ENCODE data around the gene MAPKAPK2.

The MAPKAPK2 gene

DNA sequence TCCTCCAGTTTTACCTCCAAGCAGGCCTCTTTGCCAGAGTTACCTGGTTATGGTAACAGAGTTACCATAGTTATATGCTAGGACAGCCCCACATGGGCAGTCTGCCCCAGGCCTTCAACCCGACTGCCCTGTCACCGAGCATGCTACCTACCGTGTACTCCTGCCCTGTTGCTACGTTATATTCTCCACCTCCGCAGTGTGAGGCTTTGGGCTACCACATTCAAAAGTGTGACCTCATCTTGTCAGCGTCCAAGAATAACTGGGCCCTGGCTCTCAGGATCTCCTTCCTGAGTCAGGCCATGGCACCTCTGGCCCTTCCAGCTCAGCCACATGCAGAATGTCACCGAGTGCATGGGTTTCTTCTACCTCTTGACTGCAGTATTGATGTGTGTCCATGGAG, 8.9 kb downstream of the MAPKAPK2 start:
- Histone ChIP-seq H3K9me3 (ENCODE audit: control insufficient read depth in 2 of 2, low read length in 2 of 2) (no peaks in the 10 kb centered on the region), H3K27ac (ENCODE audit: low read length) (peak overlapping the region; percentile 85)

DNA sequence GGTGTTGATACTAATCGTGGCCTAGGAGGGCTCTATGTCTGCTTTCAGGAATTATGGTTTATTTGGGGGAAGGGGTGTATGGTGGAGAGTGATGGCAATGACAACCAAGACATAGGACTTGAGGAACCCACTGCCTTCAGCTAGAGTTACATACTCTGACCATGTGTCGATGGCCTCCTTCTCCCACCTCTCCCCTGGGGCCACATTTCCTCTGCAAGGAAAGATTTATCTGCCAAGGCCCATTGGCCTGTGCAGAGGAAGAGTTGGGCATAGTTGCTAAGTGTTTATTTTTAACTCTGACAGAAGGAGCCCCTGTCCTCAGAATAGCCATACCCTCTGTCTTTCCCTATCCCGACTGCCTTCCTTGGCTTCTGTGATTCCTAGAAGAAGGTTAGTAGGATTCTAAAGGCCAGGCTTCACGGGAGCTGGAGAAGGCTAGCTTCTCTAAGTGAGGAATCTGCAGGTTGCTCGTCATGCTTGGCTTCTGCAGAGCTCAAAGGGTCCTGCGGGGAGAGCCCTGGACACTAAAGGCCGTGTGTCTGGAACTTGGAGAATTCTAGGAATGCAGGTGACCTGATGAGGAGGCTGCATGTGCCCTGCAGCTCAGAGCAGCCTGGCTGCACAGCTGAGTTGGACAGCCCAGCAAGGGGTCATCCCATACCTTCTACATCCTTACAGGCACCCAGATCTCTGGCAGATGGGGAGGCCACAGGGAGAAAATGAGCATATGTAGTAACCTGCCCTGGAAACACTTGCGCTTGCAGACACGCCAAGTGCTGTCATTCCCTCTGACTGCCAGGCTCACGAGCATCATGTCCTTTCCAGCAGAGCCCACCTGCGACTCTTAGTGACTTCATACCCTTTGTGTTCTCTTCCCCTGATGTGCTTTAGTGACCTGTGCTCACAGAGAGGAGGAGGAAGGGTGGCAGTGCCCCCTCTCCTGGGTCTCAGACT, 9.7 kb downstream of the MAPKAPK2 start:
- Histone ChIP-seq H3K36me3 (ENCODE audit: control insufficient read depth in 2 of 2, insufficient read depth in 2 of 2, low read length in 2 of 2) (peaks cover 0 to 2% of the 10 kb centered on the region in 2 donors), H3K4me3 (ENCODE audit: low read length in 2 of 2) (peak overlapping the region; percentile 45 to 69), H3K27ac (ENCODE audit: low read length) (peak overlapping the region; percentile 85)

More for the DNA sequence above, 8.9 kb downstream of the MAPKAPK2 start:
- Histone ChIP-seq H3K4me1 (ENCODE audit: control insufficient read depth, insufficient read depth, low read length) (peaks cover 90% of the 10 kb centered on the region), H3K4me3 (ENCODE audit: low read length in 2 of 2) (peak overlapping the region; percentile 45 to 69), H3K9ac (ENCODE audit: low read length in 2 of 2) (peak overlapping the region; percentile 36 to 74), H3K27me3 (ENCODE audit: control insufficient read depth in 1 of 2, insufficient read depth in 2 of 2, low read length in 2 of 2) (no peaks in the 10 kb centered on the region), H3K36me3 (ENCODE audit: control insufficient read depth in 2 of 2, insufficient read depth in 2 of 2, low read length in 2 of 2) (peaks cover 0 to 2% of the 10 kb centered on the region in 2 donors)

DNA sequence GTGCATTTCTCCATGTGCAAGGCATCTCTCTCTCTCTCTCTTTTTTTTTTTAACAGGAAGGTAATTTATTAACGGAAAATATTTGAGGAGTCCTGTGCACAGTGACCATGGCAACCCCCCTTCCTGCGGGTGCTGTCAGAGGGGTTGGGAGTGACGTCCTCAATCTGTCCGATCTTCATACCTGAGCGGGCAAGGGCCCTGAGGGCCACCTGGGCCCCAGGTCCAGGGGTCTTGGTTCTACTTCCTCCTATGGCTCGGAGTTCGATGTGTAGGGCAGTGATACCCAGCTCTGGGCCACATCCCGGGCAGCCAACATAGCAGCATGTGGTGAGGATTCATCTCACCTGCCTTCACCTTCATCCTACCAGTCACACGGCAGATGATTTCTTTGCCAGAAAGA, 11.0 kb downstream of the MAPKAPK2 start:
- Histone ChIP-seq H3K36me3 (ENCODE audit: control insufficient read depth in 2 of 2, insufficient read depth in 2 of 2, low read length in 2 of 2) (peaks cover 0 to 2% of the 10 kb centered on the region in 2 donors), H3K27ac (ENCODE audit: low read length) (no peak overlapping the region), H3K27me3 (ENCODE audit: control insufficient read depth in 1 of 2, insufficient read depth in 2 of 2, low read length in 2 of 2) (no peaks in the 10 kb centered on the region), H3K4me3 (ENCODE audit: low read length in 2 of 2) (no peak overlapping the region), H3K9ac (ENCODE audit: low read length in 2 of 2) (no peak overlapping the region), H3K4me1 (ENCODE audit: control insufficient read depth, insufficient read depth, low read length) (peaks cover 83% of the 10 kb centered on the region), H3K9me3 (ENCODE audit: control insufficient read depth in 2 of 2, low read length in 2 of 2) (no peaks in the 10 kb centered on the region)

More for the DNA sequence above, 9.7 kb downstream of the MAPKAPK2 start:
- Histone ChIP-seq H3K4me1 (ENCODE audit: control insufficient read depth, insufficient read depth, low read length) (peaks cover 86% of the 10 kb centered on the region), H3K9ac (ENCODE audit: low read length in 2 of 2) (peak overlapping the region in 1 of 2 donors; percentile 29), H3K27me3 (ENCODE audit: control insufficient read depth in 1 of 2, insufficient read depth in 2 of 2, low read length in 2 of 2) (no peaks in the 10 kb centered on the region), H3K9me3 (ENCODE audit: control insufficient read depth in 2 of 2, low read length in 2 of 2) (no peaks in the 10 kb centered on the region)

DNA sequence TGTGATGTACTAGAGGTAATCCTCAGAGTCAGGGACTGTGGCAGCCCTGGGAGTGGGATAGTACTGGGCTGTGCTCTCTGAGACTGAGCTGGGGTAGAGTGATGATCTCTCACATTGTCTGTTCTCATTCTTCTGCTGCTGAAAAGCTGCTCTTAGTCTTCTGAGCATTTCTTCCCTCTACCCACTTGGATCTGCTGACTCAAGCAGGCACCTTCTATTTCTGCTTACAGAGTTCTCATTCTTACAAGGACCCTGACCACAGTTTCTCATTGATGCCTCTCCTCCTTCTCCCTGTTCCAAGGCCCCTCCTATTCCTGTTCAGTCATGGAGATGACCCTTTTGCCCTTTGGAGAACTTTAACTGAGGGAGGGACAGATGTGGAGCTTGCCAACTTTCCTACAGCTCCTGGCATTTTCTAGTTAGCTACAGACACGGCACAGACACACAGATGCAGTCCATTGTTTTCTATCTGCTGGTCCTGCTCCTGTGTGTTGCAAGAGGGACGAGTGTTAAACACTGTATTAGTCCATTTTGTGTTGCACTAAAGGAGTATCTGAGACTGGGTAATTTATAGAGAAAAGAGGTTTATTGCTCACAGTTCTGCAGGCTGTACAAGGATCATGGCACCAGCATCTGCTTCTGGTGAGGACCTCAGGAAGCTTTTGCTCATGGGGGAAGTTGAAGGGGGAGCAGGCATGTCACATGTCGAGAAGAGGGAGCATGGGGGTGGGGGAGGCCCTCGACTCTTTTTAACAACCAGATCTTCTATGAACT, 12.3 kb downstream of the MAPKAPK2 start:
- H3K27ac ChIP-seq (ENCODE audit: low read length): peak overlapping the region; percentile 24
- no peaks in the 10 kb centered on the region for H3K9me3 ChIP-seq (ENCODE audit: control insufficient read depth in 2 of 2, low read length in 2 of 2)
- peaks cover 75% of the 10 kb centered on the region for H3K4me1 ChIP-seq (ENCODE audit: control insufficient read depth, insufficient read depth, low read length)
- peaks cover 0 to 2% of the 10 kb centered on the region in 2 donors for H3K36me3 ChIP-seq (ENCODE audit: control insufficient read depth in 2 of 2, insufficient read depth in 2 of 2, low read length in 2 of 2)
- H3K4me3 ChIP-seq (ENCODE audit: low read length in 2 of 2): peak overlapping the region in 1 of 2 donors; percentile 29
- peak overlapping the region in 1 of 2 donors; percentile 13 for H3K9ac ChIP-seq (ENCODE audit: low read length in 2 of 2)
- H3K27me3 ChIP-seq (ENCODE audit: control insufficient read depth in 1 of 2, insufficient read depth in 2 of 2, low read length in 2 of 2): no peaks in the 10 kb centered on the region

DNA sequence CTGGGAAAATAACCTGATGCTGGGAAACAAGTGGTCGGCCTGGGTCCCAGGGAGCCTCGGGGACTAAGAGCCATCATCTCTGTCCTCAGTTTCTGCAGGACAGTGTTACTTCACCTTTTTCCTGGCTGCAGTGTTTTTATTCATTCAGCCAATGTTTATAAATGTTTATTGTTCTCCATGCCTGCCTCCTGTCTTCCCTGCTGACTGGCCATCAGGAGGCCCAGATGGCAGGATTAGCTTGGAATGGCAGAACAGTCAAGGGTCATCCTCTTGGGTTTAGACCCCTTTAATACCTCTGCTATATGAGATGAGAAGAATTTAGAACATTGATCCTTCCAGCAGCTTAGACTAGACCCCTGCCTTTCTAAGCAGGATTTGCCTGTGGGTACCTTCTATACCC, 13.3 kb downstream of the MAPKAPK2 start:
- Histone ChIP-seq H3K4me3 (ENCODE audit: low read length in 2 of 2) (no peak overlapping the region), H3K27me3 (ENCODE audit: control insufficient read depth in 1 of 2, insufficient read depth in 2 of 2, low read length in 2 of 2) (no peaks in the 10 kb centered on the region), H3K36me3 (ENCODE audit: control insufficient read depth in 2 of 2, insufficient read depth in 2 of 2, low read length in 2 of 2) (peaks cover 0 to 2% of the 10 kb centered on the region in 2 donors), H3K27ac (ENCODE audit: low read length) (no peak overlapping the region), H3K4me1 (ENCODE audit: control insufficient read depth, insufficient read depth, low read length) (peaks cover 71% of the 10 kb centered on the region), H3K9ac (ENCODE audit: low read length in 2 of 2) (no peak overlapping the region), H3K9me3 (ENCODE audit: control insufficient read depth in 2 of 2, low read length in 2 of 2) (no peaks in the 10 kb centered on the region)

DNA sequence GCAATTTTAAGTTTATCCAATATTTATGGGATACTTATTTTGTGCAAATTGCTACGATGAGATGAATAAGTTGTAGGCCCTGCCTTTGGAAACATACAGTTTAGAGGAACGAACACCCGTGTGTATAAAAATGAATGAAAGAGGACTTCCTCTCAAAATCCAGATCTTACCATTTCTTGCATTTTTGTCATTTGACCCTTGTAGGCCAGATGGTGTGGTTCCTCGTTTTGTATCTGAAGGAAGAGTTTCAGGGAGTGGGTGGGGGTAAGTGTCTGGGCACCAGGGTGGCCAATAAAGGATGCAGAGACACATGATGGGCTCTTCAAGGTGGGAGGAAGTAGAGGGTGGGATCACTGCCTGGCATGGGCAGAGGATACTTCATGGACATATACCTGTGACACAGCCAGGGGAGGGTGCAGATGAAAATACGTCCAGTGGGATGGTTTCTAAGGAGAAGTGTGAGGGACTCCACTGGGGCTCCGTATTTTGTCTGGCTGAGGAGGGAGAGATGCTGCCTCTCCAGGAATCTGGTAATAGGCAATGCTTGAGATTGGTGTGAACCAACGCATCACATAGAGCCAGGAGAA, 14.4 kb downstream of the MAPKAPK2 start:
- Histone ChIP-seq H3K9me3 (ENCODE audit: control insufficient read depth in 2 of 2, low read length in 2 of 2) (no peaks in the 10 kb centered on the region), H3K27ac (ENCODE audit: low read length) (no peak overlapping the region), H3K9ac (ENCODE audit: low read length in 2 of 2) (no peak overlapping the region), H3K4me1 (ENCODE audit: control insufficient read depth, insufficient read depth, low read length) (peaks cover 60% of the 10 kb centered on the region), H3K27me3 (ENCODE audit: control insufficient read depth in 1 of 2, insufficient read depth in 2 of 2, low read length in 2 of 2) (no peaks in the 10 kb centered on the region), H3K4me3 (ENCODE audit: low read length in 2 of 2) (no peak overlapping the region), H3K36me3 (ENCODE audit: control insufficient read depth in 2 of 2, insufficient read depth in 2 of 2, low read length in 2 of 2) (peaks cover 0 to 2% of the 10 kb centered on the region in 2 donors)

DNA sequence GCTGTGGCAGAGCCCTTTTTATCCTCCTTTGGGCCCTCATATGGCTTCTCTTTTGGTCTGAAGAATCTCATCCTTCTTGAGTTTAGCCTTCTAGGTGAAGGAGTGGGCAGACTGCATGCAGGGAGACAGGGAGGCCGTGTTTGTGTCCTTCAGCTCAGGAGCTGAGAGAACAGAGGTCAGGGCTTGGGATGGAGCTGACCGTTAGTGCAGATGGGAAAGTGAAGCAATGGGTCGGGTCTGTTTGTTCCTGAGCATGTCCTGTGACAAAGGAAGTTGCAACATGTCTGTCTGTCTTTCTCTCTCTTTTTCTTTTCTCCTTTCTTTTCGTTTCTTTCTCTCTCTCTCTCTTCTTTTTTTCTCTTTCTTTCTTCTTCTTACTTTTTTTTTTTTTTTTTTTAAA, 14.9 kb downstream of the MAPKAPK2 start:
- Histone ChIP-seq H3K27me3 (ENCODE audit: control insufficient read depth in 1 of 2, insufficient read depth in 2 of 2, low read length in 2 of 2) (no peaks in the 10 kb centered on the region), H3K27ac (ENCODE audit: low read length) (no peak overlapping the region), H3K36me3 (ENCODE audit: control insufficient read depth in 2 of 2, insufficient read depth in 2 of 2, low read length in 2 of 2) (peaks cover 0 to 2% of the 10 kb centered on the region in 2 donors), H3K4me1 (ENCODE audit: control insufficient read depth, insufficient read depth, low read length) (peaks cover 58% of the 10 kb centered on the region), H3K9me3 (ENCODE audit: control insufficient read depth in 2 of 2, low read length in 2 of 2) (no peaks in the 10 kb centered on the region), H3K9ac (ENCODE audit: low read length in 2 of 2) (no peak overlapping the region), H3K4me3 (ENCODE audit: low read length in 2 of 2) (no peak overlapping the region)

DNA sequence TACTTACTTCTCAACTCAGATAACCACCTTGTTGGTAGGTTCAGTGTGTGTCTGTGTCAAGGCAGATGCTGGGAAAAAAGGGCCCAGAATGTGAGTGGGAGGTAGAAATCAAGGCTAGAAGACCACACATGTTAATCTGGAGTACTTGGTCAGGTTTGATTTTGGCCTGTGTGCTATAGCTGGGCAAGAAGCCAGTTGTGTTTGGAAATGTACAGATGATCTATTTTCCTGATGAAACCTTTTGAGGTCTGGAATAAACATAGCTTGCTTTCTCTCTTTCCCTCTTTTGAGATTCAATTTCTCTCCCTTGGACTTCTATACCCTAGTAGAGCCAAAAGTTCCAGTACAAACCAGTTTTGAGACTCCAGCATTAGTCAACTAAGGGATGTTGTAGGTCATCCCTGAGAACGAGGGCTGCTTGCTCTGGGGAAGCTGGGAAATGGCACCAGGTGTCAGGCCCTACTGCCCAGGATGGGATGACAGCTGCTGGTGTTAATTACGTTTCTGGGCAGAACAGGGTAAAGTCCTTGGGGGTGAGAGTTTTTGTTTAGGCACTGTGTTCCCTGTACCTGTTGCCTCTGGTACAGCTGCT, 15.8 kb downstream of the MAPKAPK2 start:
- Histone ChIP-seq H3K9ac (ENCODE audit: low read length in 2 of 2) (no peak overlapping the region), H3K4me1 (ENCODE audit: control insufficient read depth, insufficient read depth, low read length) (peaks cover 58% of the 10 kb centered on the region), H3K27ac (ENCODE audit: low read length) (peak overlapping the region; percentile 41), H3K36me3 (ENCODE audit: control insufficient read depth in 2 of 2, insufficient read depth in 2 of 2, low read length in 2 of 2) (peaks cover 0 to 2% of the 10 kb centered on the region in 2 donors), H3K27me3 (ENCODE audit: control insufficient read depth in 1 of 2, insufficient read depth in 2 of 2, low read length in 2 of 2) (no peaks in the 10 kb centered on the region), H3K4me3 (ENCODE audit: low read length in 2 of 2) (no peak overlapping the region), H3K9me3 (ENCODE audit: control insufficient read depth in 2 of 2, low read length in 2 of 2) (no peaks in the 10 kb centered on the region)

DNA sequence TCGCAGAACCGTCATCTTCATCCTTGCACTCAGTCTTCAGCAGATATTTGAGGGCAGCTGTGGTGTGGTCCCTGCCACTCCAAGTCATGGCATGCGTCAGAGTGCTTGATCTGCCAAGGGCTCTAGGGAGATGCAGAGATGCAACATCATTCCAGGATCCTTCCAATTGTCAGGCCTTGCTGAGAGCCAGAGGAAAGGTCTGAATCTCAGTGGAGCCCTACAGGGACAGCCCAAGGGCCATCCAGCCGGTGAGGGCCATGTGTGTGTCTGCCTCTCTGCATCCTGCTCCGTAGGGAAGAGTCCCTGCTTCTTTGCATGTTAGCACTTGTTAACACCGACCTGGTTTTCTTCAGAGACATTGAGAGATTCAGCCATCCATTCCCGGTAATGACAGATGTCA, 17.6 kb downstream of the MAPKAPK2 start:
- no peaks in the 10 kb centered on the region for H3K9me3 ChIP-seq (ENCODE audit: control insufficient read depth in 2 of 2, low read length in 2 of 2)
- no peak overlapping the region for H3K4me3 ChIP-seq (ENCODE audit: low read length in 2 of 2)
- H3K4me1 ChIP-seq (ENCODE audit: control insufficient read depth, insufficient read depth, low read length): peaks cover 63% of the 10 kb centered on the region
- no peaks in the 10 kb centered on the region for H3K36me3 ChIP-seq (ENCODE audit: control insufficient read depth in 2 of 2, insufficient read depth in 2 of 2, low read length in 2 of 2)
- H3K9ac ChIP-seq (ENCODE audit: low read length in 2 of 2): no peak overlapping the region
- no peak overlapping the region for H3K27ac ChIP-seq (ENCODE audit: low read length)
- H3K27me3 ChIP-seq (ENCODE audit: control insufficient read depth in 1 of 2, insufficient read depth in 2 of 2, low read length in 2 of 2): no peaks in the 10 kb centered on the region

DNA sequence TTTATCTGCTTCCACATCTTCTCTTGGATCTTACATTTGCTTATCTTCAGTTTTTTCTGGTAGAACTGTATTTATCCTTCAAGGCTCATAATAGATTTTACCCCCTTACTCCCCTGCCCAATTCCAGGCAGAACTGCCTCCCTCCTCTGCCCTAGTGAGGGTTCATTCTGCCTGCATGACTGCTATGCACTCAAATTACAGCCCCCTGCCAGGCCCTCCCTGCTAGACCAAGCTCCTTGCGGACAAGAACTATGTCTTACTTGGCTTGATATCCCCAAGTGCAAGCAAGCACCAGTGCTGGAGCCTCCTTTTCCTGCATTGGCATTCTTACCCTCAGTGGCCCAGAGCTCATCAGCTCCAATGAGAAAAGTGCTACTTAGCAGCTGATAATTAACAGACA, 18.1 kb downstream of the MAPKAPK2 start:
- Histone ChIP-seq H3K27me3 (ENCODE audit: control insufficient read depth in 1 of 2, insufficient read depth in 2 of 2, low read length in 2 of 2) (no peaks in the 10 kb centered on the region), H3K4me1 (ENCODE audit: control insufficient read depth, insufficient read depth, low read length) (peaks cover 63% of the 10 kb centered on the region), H3K9me3 (ENCODE audit: control insufficient read depth in 2 of 2, low read length in 2 of 2) (no peaks in the 10 kb centered on the region), H3K27ac (ENCODE audit: low read length) (no peak overlapping the region), H3K4me3 (ENCODE audit: low read length in 2 of 2) (no peak overlapping the region), H3K9ac (ENCODE audit: low read length in 2 of 2) (no peak overlapping the region), H3K36me3 (ENCODE audit: control insufficient read depth in 2 of 2, insufficient read depth in 2 of 2, low read length in 2 of 2) (no peaks in the 10 kb centered on the region)

All from stomach smooth muscle (tissue), 2 donors.